RWPE1 (cell line): ENCODE measurements around the gene KCNC4.

Experiments
- CTCF ChIA-PET: fragments of 350-600 bp; sonication (Branson Sonifier 250); formaldehyde crosslinking; extraction: SDS; loops from one replicate; lab custom pipeline; 2021; lab: Yijun Ruan, JAX
- POLR2A ChIA-PET: fragments of 400-600 bp; formaldehyde crosslinking; extraction: SDS; loops from one replicate; lab custom pipeline; 2020; ENCODE audit warnings: antibody characterized with exemption; ENCODE audit not compliant: low non-redundant PET; lab: Yijun Ruan, JAX
- DNase-seq: peaks from one replicate; pipeline ENCODE4 v3.0.0; 2012; ENCODE audit warnings: low spot score
- H3K27ac ChIP-seq: fragments of 450-650 bp; 2 replicates; pipeline ENCODE4 v1.5.1; 2017
- CTCF ChIP-seq: fragments of 450-650 bp; conservative IDR thresholded peaks from 2 replicates; pipeline ENCODE4 v1.5.1; 2017; ENCODE audit warnings: low read depth, mild to moderate bottlenecking

KCNC4 gene

GRCh38 chr1:110225756-110226404 lies 15.8 kb downstream of the KCNC4 start:
- no peak for TF ChIP-seq CTCF
- DNase-seq: no peak
- CTCF ChIA-PET: interaction anchor here (0.7 kb wide), 1 partner anchor 18 kb away, joined by 6 read pairs; no protein-coding TSS in a partner anchor
- H3K27ac ChIP-seq: no peak overlapping the region
- POLR2A ChIA-PET: no interaction called here

- DNase-seq: no peak
- no peak for TF ChIP-seq CTCF
- POLR2A ChIA-PET: no interaction called here
- CTCF ChIA-PET: interaction anchor here (0.7 to 2.1 kb wide), 3 partner anchors 20 to 85 kb away, joined by 3 to 12 read pairs (median 4); no protein-coding TSS in a partner anchor
- no peak overlapping the region for H3K27ac ChIP-seq
These were observed 17.7 kb downstream of the KCNC4 start for GRCh38 chr1:110227774-110228173.

GRCh38 chr1:110228381-110228780 lies 18.3 kb downstream of the KCNC4 start:
- ChIA-PET CTCF (interaction anchor here (0.7 to 2.1 kb wide), 3 partner anchors 21 to 84 kb away, joined by 3 to 12 read pairs (median 4); no protein-coding TSS in a partner anchor), POLR2A (no interaction called here)
- no peak overlapping the region for H3K27ac ChIP-seq
- no peak for DNase-seq
- TF ChIP-seq CTCF: no peak

- ChIA-PET CTCF (interaction anchor here (0.9 to 2.1 kb wide), 3 partner anchors 21 to 84 kb away, joined by 4 to 12 read pairs (median 5); no protein-coding TSS in a partner anchor), POLR2A (no interaction called here)
- DNase-seq: no peak
- no peak for TF ChIP-seq CTCF
- no peak overlapping the region for H3K27ac ChIP-seq
These were observed 18.8 kb downstream of the KCNC4 start for GRCh38 chr1:110228869-110229268.

- no peak for TF ChIP-seq CTCF
- peak; percentile 73 for DNase-seq
- ChIA-PET CTCF (interaction anchor here (0.9 kb wide), 1 partner anchor 21 kb away, joined by 5 read pairs; no protein-coding TSS in a partner anchor), POLR2A (no interaction called here)
- H3K27ac ChIP-seq: no peak overlapping the region
These were observed 19.4 kb downstream of the KCNC4 start for GRCh38 chr1:110229348-110230001.

GRCh38 chr1:110230381-110231199 lies 20.5 kb downstream of the KCNC4 start:
- no peak for TF ChIP-seq CTCF
- ChIA-PET CTCF (no interaction called here), POLR2A (no interaction called here)
- H3K27ac ChIP-seq: no peak overlapping the region
- no peak for DNase-seq
